ENCODE data around the gene BRINP1. TPM values are rescaled to one million over a fixed set of nuclear protein-coding genes. Genes with fewer than 3 reads are reported as not detected.
A peak's percentile ranks its signal among the peaks of the same experiment; 100 is the strongest.

Gene BRINP1
- total RNA-seq, 4 donors from 2014 or later = not detected

DNA sequence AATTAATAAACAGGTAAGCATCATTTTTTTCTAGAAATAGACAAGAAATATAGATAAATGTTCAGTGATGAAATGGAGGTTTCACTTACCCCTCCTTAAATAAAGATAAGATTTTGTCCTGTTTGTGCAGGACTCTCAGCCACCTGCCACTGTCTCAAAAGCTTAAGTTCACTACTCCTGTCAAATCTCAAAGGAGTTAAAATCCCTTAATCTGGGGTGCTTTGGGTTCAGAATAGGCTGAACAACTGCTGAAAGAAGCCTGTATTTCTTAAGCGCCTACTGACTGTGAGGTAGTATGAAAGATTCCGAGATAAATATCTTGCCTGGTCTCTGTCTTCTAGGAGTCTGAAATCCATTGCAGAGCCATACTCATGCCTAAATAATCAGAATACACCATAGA is 3.7 kb upstream of the BRINP1 start:
- H3K4me3 ChIP-seq = no peak overlapping the region
- no peaks in the 10 kb centered on the region for H3K36me3 ChIP-seq
- peaks cover 0 to 27% of the 10 kb centered on the region in 2 donors for H3K27me3 ChIP-seq
- WGBS, 2 donors = 90 to 96% methylated on average over 2 of the region's 2 CpGs
- TF ChIP-seq, protein P1, sequence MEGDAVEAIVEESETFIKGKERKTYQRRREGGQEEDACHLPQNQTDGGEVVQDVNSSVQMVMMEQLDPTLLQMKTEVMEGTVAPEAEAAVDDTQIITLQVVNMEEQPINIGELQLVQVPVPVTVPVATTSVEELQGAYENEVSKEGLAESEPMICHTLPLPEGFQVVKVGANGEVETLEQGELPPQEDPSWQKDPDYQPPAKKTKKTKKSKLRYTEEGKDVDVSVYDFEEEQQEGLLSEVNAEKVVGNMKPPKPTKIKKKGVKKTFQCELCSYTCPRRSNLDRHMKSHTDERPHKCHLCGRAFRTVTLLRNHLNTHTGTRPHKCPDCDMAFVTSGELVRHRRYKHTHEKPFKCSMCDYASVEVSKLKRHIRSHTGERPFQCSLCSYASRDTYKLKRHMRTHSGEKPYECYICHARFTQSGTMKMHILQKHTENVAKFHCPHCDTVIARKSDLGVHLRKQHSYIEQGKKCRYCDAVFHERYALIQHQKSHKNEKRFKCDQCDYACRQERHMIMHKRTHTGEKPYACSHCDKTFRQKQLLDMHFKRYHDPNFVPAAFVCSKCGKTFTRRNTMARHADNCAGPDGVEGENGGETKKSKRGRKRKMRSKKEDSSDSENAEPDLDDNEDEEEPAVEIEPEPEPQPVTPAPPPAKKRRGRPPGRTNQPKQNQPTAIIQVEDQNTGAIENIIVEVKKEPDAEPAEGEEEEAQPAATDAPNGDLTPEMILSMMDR (IDR thresholded peaks at IDR 0.05) = no peak
- H3K4me1 ChIP-seq = peaks cover 0 to 12% (median 5%) of the 10 kb centered on the region in 4 donors
- DNase-seq (ENCODE audit: low spot score in 2 of 2) = no peak
- no peaks in the 10 kb centered on the region for H3K9me3 ChIP-seq
- H3K27ac ChIP-seq = no peak overlapping the region

DNA sequence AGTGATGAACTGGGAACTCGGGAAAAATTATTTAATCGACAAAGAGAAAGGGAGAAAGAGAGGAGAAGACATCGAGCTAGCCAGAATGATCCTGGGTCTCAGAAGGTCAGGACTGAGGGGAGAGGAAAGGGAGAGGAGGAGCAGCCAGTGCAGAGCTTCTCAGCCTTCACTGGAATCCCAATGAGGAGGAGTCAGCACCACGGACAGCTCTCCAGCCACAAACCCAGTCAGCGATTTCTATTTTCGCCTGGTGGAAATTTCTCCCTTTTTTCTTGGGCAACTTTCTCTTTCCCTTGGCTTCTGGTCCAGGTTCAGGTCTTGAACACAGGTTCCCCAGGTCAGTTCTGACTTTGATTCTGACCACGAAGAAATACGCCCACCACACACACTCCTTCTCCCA is 1.6 kb upstream of the BRINP1 start:
- peak in 1 of 2 donors; percentile 21 for DNase-seq (ENCODE audit: low spot score in 2 of 2)

DNA sequence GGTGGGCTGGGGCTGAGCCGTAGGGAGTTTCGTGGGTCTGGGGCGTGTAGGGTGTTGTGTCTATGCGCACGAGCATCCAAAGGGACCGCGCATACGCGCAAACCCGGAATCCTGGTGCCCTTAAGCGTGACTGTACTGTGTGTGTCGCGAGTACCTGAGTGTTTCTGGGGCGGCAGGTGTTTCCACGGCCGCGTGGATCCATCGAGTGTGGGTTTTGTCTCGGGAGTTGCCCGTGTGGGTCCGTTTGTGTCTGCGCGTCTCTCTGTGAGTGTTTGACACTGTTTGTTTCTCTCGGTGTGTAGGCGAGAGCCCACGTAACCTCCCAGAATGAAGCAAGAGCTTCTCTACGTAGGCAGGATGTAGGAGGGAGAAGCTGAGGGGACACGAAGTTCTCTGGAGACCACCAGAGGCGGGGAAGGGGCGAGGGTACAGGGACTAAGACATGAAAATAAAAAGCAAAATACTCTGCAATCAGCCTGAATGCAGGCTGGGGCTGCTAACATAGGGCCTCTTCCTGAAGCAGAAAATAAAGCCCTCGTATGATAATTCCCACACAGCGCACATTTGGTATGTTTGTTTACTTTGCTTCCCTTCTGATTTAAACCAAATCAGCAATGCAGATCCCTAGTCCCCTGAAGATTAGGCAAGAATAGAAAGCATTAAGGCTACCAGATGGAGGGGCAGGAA is 588 bp upstream of the BRINP1 start:
- peaks cover 0 to 12% (median 5%) of the 10 kb centered on the region in 4 donors for H3K4me1 ChIP-seq
- H3K27me3 ChIP-seq = peaks cover 0 to 36% of the 10 kb centered on the region in 2 donors
- no peak for DNase-seq (ENCODE audit: low spot score in 2 of 2)
- no peaks in the 10 kb centered on the region for H3K9me3 ChIP-seq
- no peak overlapping the region for H3K27ac ChIP-seq
- TF ChIP-seq EP300 (IDR thresholded peaks at IDR 0.05) (no peak), POLR2A (IDR thresholded peaks at IDR 0.05) (no peak)
- TF ChIP-seq, protein P1 (IDR thresholded peaks at IDR 0.05) = no peak
- H3K36me3 ChIP-seq = no peaks in the 10 kb centered on the region
- 3% methylated on average over 15 to 32 of the region's 32 CpGs for WGBS, 2 donors
- peak overlapping the region in 1 of 4 donors; percentile 38 for H3K4me3 ChIP-seq

More for the DNA sequence above, 1.6 kb upstream of the BRINP1 start:
- TF ChIP-seq, protein P1 (IDR thresholded peaks at IDR 0.05) = no peak
- TF ChIP-seq EP300 (IDR thresholded peaks at IDR 0.05) = no peak
- no peak for TF ChIP-seq POLR2A (IDR thresholded peaks at IDR 0.05)
- Histone ChIP-seq H3K27me3 (peaks cover 0 to 36% of the 10 kb centered on the region in 2 donors), H3K4me1 (peaks cover 0 to 12% (median 5%) of the 10 kb centered on the region in 4 donors), H3K9me3 (no peaks in the 10 kb centered on the region), H3K27ac (no peak overlapping the region), H3K4me3 (no peak overlapping the region), H3K36me3 (no peaks in the 10 kb centered on the region)
- WGBS, 2 donors = 4% methylated on average over 8 of the region's 8 CpGs

DNA sequence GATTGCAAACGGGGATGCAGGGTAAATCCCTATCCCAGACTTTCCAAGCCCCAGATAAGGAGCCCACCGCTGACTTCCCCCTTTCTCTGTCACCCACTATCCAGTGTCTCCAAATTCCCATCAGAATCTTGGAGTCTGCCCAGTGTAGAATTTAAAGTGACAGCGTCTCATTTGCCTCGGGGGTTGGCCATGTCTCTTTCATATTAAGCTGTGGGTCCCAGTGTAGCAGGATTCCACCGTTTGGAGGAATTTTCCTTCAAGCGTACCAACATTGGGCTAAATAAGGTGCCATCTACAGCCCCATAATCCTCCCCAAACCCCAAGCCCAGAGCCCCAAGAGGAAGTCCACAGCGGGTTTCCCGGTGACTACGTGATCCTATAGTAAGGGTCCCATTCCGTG is 1.1 kb downstream of the BRINP1 start:
- DNase-seq (ENCODE audit: low spot score in 2 of 2) = no peak
- no peaks in the 10 kb centered on the region for H3K9me3 ChIP-seq
- WGBS, 2 donors = 4 to 7% methylated on average over 8 to 10 of the region's 10 CpGs
- no peak overlapping the region for H3K4me3 ChIP-seq
- TF ChIP-seq EP300 (IDR thresholded peaks at IDR 0.05) = no peak
- TF ChIP-seq POLR2A (IDR thresholded peaks at IDR 0.05) = no peak
- TF ChIP-seq, protein P1 (IDR thresholded peaks at IDR 0.05) = no peak
- H3K36me3 ChIP-seq = no peaks in the 10 kb centered on the region
- H3K27ac ChIP-seq = no peak overlapping the region
- H3K4me1 ChIP-seq = peaks cover 0 to 12% (median 5%) of the 10 kb centered on the region in 4 donors
- H3K27me3 ChIP-seq = peaks cover 0 to 36% of the 10 kb centered on the region in 2 donors

DNA sequence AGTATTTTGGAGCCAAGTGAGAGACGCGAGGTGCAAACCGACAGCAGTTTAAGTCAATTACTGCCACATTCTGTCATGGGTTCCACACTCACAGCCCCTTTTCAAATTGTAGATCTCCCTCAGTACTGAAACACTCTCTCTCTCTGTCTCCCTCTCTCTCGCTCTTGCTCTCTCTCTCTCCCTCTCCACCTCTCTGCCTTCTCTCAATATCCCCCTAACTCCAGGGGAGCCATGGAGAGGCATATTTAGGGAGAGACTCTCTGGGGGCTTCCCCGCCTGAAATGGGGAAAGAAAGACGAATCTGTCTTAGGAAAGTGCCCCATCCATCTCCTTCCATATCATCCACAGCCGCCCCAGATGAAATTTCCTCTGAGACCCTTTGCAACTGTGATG is 1.6 kb downstream of the BRINP1 start:
- Histone ChIP-seq H3K36me3 (no peaks in the 10 kb centered on the region), H3K9me3 (no peaks in the 10 kb centered on the region), H3K27ac (no peak overlapping the region), H3K27me3 (peaks cover 0 to 36% of the 10 kb centered on the region in 2 donors), H3K4me3 (no peak overlapping the region), H3K4me1 (peaks cover 0 to 12% (median 5%) of the 10 kb centered on the region in 4 donors)
- no peak for TF ChIP-seq EP300 (IDR thresholded peaks at IDR 0.05)
- TF ChIP-seq, protein P1 (IDR thresholded peaks at IDR 0.05) = no peak
- no peak for TF ChIP-seq POLR2A (IDR thresholded peaks at IDR 0.05)
- no peak for DNase-seq (ENCODE audit: low spot score in 2 of 2)
- 19 to 21% methylated on average over 7 of the region's 7 CpGs for WGBS, 2 donors

Measured in tibial nerve (tissue), 4 donors.